ENCODE measurements around the gene PLD2.

- TF ChIP-seq CTCF (IDR thresholded peaks at IDR 0.05) (no peak), EZH2 (IDR thresholded peaks at IDR 0.05; ENCODE audit: borderline replicate concordance, insufficient read depth, low read depth, low read length, poor library complexity, severe bottlenecking) (no peak)
These were observed 50.0 kb downstream of the PLD2 start for GRCh38 chr17:4856937-4857314.

Data from B cell (primary cell).